NB4 (cell line): Measurements from ENCODE around the gene ARHGEF38.

ENCODE experiments used
- POLR2A ChIP-seq: IDR thresholded peaks from 2 replicates; pipeline ENCODE4 v1.6.1; 2011; ENCODE audit warnings: mild to moderate bottlenecking; ENCODE audit not compliant: insufficient read length; ENCODE audit errors: extremely low read depth
- TF ChIP-seq, protein P1 (sequence below): IDR thresholded peaks from one replicate; pipeline ENCODE4 v1.5.1; 2012; ENCODE audit warnings: low read depth, low read length
- TF ChIP-seq, protein P2 (sequence below): IDR thresholded peaks from 2 replicates; pipeline ENCODE4 v1.6.1; 2011; ENCODE audit warnings: low read depth, low read length

GRCh38 chr4:105633241-105633640 lies 80.8 kb downstream of the ARHGEF38 start:
- TF ChIP-seq, protein P1, sequence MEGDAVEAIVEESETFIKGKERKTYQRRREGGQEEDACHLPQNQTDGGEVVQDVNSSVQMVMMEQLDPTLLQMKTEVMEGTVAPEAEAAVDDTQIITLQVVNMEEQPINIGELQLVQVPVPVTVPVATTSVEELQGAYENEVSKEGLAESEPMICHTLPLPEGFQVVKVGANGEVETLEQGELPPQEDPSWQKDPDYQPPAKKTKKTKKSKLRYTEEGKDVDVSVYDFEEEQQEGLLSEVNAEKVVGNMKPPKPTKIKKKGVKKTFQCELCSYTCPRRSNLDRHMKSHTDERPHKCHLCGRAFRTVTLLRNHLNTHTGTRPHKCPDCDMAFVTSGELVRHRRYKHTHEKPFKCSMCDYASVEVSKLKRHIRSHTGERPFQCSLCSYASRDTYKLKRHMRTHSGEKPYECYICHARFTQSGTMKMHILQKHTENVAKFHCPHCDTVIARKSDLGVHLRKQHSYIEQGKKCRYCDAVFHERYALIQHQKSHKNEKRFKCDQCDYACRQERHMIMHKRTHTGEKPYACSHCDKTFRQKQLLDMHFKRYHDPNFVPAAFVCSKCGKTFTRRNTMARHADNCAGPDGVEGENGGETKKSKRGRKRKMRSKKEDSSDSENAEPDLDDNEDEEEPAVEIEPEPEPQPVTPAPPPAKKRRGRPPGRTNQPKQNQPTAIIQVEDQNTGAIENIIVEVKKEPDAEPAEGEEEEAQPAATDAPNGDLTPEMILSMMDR, result no peak
- no peak for TF ChIP-seq POLR2A
- TF ChIP-seq, protein P2, sequence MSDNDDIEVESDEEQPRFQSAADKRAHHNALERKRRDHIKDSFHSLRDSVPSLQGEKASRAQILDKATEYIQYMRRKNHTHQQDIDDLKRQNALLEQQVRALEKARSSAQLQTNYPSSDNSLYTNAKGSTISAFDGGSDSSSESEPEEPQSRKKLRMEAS, result no peak
